Mesenteric fat pad (tissue), 1 donor: ENCODE measurements around the gene MEGF6. TPM values are rescaled to one million over a fixed set of nuclear protein-coding genes. Genes with fewer than 3 reads are reported as not detected.

Experiments used
- DNase-seq: peaks from one replicate; pipeline ENCODE4 v3.0.0-alpha.2; 2020; ENCODE audit warnings: low spot score
- total RNA-seq: library from RNA; stranded (reverse); fragmentation: NEBNext Ultra II Directional; extraction: Animal tissue kit (Norgen Biotek cat#: 25700); gene quantifications from one replicate; pipeline ENCODE4 v1.2.1, GENCODE V29; 2021
- donor health status: DM: yes; HTN: yes; CAD: no.

Gene MEGF6
- total RNA-seq, 1 donor from 2014 or later, result 61.1 TPM

GRCh38 chr1:3558036-3558726 lies 53.1 kb downstream of the MEGF6 start:
- no peak for DNase-seq

- DNase-seq, result no peak
Measured at GRCh38 chr1:3557366-3557765, 53.9 kb downstream of the MEGF6 start.

DNA sequence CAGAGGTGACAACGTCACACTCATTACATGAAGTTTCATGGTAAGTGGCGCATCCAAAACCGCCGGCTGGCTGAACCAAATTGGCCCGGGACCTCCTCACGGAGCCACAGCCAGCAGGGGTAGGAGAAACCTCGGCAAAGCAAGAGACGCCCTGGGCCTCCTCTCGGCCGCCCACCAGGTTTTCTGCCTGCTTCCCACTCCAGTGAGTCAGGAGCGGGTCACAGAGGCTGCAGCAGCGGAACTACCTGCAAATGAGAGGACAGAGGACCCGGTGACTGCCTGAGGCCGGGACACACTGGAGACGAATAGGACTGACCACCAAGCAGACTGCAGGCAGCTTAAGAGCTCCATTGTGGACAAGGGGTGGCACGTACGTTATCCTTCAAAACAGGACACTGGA lies 55.0 kb downstream of the MEGF6 start:
- no peak for DNase-seq

- DNase-seq, result no peak
Measured at GRCh38 chr1:3555131-3555920, 56.0 kb downstream of the MEGF6 start.

DNA sequence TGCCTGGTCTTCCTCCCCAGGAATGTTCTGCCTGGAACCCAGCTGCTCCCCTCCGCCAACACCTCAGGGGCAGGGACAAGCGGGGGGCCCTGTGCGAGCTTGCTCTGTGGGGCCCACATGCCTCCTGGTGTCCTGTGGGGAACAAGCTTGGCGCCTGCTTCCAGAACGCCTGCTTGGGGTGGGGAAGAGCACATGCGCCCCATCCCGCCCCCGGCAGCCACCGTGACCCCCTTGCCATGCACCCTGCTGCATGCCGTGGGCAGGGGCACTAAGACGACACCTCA lies 57.4 kb downstream of the MEGF6 start:
- no peak for DNase-seq

- DNase-seq, result no peak
Measured at GRCh38 chr1:3553166-3553939, 58.0 kb downstream of the MEGF6 start.

GRCh38 chr1:3552751-3553150 lies 58.6 kb downstream of the MEGF6 start:
- no peak for DNase-seq

DNA sequence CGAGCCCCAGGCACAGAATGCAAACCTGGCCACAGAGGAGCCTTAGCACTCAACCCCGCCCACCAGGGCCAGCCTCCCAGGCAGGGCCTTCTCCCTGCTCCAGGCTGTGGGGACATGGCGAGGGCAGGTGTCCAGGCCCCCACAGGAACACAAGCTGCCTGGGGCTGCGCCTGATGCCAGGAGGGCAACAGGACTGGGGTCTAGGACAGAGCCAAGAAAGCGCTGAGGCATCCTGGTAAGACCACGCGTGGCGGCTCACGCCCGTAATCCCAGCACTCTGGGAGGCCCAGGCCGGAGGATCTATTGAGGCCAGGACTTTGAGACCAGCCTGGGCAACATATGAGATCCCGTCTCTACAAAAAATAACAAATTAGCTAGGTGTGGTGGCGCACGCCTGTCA lies 59.1 kb downstream of the MEGF6 start:
- DNase-seq, result no peak

- no peak for DNase-seq
Measured at GRCh38 chr1:3551711-3552110, 59.6 kb downstream of the MEGF6 start.

- no peak for DNase-seq
Measured at GRCh38 chr1:3551290-3551678, 60.0 kb downstream of the MEGF6 start.

- no peak for DNase-seq
Measured at GRCh38 chr1:3550511-3551289, 60.6 kb downstream of the MEGF6 start.

GRCh38 chr1:3548895-3549294 lies 62.4 kb downstream of the MEGF6 start:
- DNase-seq, result no peak

GRCh38 chr1:3548156-3548893 lies 63.0 kb downstream of the MEGF6 start:
- no peak for DNase-seq

GRCh38 chr1:3547055-3548005 lies 64.0 kb downstream of the MEGF6 start:
- no peak for DNase-seq

GRCh38 chr1:3546048-3546384 lies 65.3 kb downstream of the MEGF6 start:
- no peak for DNase-seq

DNA sequence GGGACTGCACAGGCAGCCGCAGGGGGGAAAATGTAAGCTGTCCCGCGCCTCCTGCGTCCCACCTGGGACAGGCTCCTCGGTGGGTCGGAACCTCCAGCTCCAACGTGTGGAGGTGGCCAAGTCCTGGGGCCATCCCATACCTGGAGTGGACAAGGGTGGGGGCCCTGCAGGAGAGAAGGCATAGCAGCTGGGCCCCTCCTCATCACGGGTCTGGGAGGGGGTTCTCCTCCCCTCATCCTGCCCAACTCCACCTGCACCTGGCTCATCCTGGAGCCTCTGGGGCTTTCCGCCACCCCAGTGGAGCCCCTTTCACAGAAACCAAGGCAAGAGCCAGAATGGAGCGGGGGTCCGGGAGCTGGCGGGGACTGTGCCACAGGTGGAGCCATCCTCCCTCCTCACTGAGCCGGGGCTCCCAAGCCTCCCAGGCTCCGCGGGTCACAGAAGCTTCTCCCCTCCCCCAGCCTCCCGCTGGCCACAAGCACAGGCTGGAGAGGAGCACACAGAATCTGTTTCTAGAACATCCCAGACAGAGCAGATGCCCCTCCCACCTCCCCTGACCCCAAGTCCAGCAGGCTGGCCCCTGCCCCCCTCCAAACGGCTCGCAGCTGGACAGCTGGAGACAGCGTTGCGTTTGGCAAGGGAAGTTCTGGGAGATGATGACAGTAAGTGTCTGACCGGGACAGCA lies 65.8 kb downstream of the MEGF6 start:
- no peak for DNase-seq

GRCh38 chr1:3544040-3544977 lies 67.0 kb downstream of the MEGF6 start:
- no peak for DNase-seq
